LNCAP (cell line): Measurements from ENCODE around the gene MCM9.

ENCODE experiments used
- CTCF ChIP-seq: fragments of 450-650 bp; IDR thresholded peaks from 2 replicates; pipeline ENCODE4 v1.5.1; 2017; ENCODE audit warnings: mild to moderate bottlenecking

MCM9 gene

GRCh38 chr6:118893064-118893806 lies 41.7 kb downstream of the MCM9 start:
- no peak for TF ChIP-seq CTCF

- TF ChIP-seq CTCF = no peak
These were observed 42.5 kb downstream of the MCM9 start for GRCh38 chr6:118892355-118892991.

GRCh38 chr6:118890997-118891790 lies 43.8 kb downstream of the MCM9 start:
- TF ChIP-seq CTCF = no peak

- no peak for TF ChIP-seq CTCF
These were observed 45.8 kb downstream of the MCM9 start for GRCh38 chr6:118889163-118889562.

- no peak for TF ChIP-seq CTCF
These were observed 48.3 kb downstream of the MCM9 start for GRCh38 chr6:118886641-118887040.

- TF ChIP-seq CTCF = no peak
These were observed 52.5 kb downstream of the MCM9 start for GRCh38 chr6:118882314-118882905.

- no peak for TF ChIP-seq CTCF
These were observed 53.3 kb downstream of the MCM9 start for GRCh38 chr6:118881440-118882313.
